Testis (tissue), 2 donors: Measurements from ENCODE around the gene GFPT1.

Experiments used
- CTCF ChIP-seq, 3 experiments: fragments of 450-650 bp in 2 of 3; fragments of 200-600 bp in 1 of 3; sonication (generic) in 1 of 3; IDR thresholded peaks; one replicate each; pipeline ENCODE4 v1.5.1; 2016 to 2019; ENCODE audit warnings: antibody characterized with exemption in 3 of 3, mild to moderate bottlenecking in 2 of 3, moderate library complexity in 1 of 3
- POLR2A ChIP-seq: fragments of 450-650 bp; IDR thresholded peaks from one replicate; pipeline ENCODE4 v1.6.1; 2017; ENCODE audit warnings: antibody characterized with exemption, mild to moderate bottlenecking, moderate library complexity

- TF ChIP-seq POLR2A (no peak), CTCF (IDR thresholded peaks at IDR 0.05) (no peak)
Measured at GRCh38 chr2:69309351-69310110, 77.5 kb downstream of the GFPT1 start.
